C4-2B (cell line): Measurements from ENCODE around the gene RHBG.

Source experiments
- H3K27ac ChIP-seq: fragments of 450-650 bp; 2 replicates; pipeline ENCODE4 v1.5.1; 2017
- ZFX ChIP-seq: fragments of 450-650 bp; IDR thresholded peaks from 2 replicates; pipeline ENCODE4 v1.6.1; 2017
- TF ChIP-seq, protein P1 (sequence below): fragments of 450-650 bp; conservative IDR thresholded peaks from 2 replicates; pipeline ENCODE4 v1.5.1; 2017; ENCODE audit warnings: mild to moderate bottlenecking

The RHBG gene

DNA sequence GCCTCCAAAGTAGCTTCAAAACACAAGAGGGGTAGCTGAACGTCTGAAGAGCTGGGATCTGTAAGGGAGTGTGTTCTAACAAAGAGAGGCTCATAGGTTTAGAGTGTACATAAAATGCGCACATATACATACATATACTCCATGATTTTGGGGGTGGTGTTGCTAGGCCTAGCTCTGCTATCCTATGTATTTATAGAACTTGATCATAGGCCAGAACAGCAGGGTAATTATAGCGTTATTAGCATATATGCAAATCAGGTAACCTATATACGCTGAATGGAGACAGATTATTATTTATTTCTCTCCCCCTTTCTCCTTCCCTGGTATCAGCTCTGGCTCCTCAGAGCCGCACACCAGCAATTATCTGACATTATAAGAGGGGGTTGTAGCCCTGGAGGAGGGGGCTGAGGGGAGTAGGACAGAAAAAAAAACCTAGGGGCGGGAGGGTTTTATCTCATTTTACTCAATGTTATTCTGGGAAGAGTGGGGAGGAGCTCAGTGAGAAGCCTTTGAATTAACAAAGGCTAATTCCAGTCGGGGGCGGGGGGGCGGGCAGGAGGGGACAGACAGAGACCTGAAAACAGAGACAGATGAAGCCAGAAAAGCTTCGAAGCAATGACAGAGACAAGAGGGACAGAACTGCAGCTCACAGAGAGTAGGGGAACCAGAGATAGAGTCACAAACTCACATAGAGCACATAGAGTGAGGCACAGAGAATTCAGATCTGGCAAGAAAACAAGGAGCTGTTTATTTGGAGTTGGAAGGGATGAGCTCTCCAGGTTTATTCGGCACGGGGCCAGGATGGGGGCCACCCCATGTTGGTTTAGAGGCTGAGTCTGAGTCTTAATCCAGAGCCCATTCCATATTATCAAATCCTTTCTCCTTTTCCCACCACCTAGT is 63.0 kb downstream of the RHBG start:
- H3K27ac ChIP-seq = no peak overlapping the region
- TF ChIP-seq, protein P1, sequence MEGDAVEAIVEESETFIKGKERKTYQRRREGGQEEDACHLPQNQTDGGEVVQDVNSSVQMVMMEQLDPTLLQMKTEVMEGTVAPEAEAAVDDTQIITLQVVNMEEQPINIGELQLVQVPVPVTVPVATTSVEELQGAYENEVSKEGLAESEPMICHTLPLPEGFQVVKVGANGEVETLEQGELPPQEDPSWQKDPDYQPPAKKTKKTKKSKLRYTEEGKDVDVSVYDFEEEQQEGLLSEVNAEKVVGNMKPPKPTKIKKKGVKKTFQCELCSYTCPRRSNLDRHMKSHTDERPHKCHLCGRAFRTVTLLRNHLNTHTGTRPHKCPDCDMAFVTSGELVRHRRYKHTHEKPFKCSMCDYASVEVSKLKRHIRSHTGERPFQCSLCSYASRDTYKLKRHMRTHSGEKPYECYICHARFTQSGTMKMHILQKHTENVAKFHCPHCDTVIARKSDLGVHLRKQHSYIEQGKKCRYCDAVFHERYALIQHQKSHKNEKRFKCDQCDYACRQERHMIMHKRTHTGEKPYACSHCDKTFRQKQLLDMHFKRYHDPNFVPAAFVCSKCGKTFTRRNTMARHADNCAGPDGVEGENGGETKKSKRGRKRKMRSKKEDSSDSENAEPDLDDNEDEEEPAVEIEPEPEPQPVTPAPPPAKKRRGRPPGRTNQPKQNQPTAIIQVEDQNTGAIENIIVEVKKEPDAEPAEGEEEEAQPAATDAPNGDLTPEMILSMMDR = no peak
- no peak for TF ChIP-seq ZFX

DNA sequence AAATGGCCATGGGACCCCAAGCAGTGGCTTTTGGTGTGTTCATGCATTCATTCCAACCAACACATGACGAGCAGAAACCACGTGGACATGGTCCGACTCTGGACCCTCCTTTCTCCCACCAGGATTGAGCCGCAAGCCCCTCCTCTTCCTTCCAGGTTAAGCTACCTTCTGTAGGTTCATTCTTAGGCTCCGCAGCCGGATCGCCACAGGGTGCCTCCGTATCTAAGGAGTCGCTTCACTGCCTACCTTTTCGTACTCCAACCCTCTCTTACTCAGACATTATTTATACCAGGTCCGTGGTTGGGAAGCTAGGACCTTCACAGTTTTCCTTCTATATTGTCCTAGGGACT is 63.6 kb downstream of the RHBG start:
- no peak for TF ChIP-seq ZFX
- TF ChIP-seq, protein P1 = no peak
- H3K27ac ChIP-seq = no peak overlapping the region

DNA sequence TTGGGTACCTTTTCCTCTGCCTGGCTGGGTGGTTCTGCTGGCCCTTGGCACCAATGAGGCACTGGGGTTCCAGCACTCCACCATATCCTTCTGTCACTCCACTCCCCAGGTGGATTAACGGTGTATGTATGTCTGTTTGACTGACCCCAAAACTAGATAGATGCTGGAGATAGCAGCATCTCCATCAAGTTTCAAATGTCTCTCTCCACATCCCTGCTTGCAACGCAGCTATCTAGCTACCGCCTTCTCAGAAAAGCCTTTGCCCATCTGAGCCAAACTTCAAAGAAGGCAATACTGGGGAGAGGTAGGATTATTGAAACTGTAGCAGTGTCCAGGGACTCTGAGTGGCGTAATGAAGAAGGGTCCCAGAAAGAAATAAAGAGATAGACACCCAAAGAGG is 64.0 kb downstream of the RHBG start:
- TF ChIP-seq, protein P1 = no peak
- no peak overlapping the region for H3K27ac ChIP-seq

DNA sequence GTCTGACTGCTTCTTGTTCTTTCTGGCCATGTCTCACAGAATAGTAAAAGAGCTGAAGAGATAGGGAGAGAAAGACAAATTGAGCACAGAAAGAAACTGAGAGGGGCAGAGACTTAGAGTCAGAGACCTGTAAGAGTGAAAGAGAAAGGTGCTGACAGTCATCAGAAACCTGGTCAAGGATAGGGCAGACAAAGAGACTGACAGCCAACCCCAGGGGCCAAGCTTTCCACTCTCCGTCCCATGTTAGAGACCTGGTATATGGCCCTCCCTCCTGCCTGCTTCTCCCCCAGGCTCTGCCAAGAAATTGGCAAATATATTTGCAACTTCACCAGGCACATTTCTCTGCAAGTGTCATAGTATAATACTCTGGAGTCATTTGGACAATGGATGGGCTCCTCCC is 64.6 kb downstream of the RHBG start:
- H3K27ac ChIP-seq = no peak overlapping the region
- TF ChIP-seq, protein P1 = no peak
- no peak for TF ChIP-seq ZFX
